Hepatic stellate cell (primary cell): ENCODE results near the gene KIAA0825.

Source experiments
- DNase-seq: peaks from one replicate; pipeline ENCODE4 v3.0.0; 2011; ENCODE audit warnings: low spot score

Gene KIAA0825

DNA sequence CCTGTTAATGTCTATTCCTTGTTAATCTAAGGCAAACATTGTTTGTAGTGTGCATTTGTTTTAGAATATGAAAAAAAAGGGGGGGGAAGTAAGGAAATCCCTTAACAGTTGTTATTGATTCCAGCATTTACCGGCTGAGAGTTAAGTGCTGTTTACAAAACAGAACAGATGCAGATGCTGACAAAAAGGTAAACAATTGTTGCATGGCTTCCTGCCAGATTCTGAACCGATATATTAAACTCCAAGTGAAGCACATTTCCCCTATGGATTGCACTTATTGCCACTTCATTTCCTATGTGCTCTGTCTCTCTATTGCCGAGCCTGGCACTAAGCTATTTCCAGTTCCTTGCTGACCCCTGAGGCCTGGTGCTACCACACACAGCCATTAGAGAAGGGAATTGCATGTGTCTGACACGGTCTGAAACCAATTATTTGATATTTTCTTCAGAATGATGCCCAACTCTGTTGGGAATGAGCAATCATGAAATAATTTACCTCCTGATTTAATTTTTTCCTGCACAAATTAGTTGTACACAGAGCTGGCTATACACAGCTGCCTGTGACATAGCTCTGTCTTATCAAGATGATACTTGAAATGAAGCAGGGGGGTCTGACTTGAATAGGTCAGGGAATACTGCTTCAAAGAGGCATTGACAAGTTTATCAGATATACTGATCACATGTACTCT lies 109.8 kb downstream of the KIAA0825 start:
- DNase-seq, result no peak

DNA sequence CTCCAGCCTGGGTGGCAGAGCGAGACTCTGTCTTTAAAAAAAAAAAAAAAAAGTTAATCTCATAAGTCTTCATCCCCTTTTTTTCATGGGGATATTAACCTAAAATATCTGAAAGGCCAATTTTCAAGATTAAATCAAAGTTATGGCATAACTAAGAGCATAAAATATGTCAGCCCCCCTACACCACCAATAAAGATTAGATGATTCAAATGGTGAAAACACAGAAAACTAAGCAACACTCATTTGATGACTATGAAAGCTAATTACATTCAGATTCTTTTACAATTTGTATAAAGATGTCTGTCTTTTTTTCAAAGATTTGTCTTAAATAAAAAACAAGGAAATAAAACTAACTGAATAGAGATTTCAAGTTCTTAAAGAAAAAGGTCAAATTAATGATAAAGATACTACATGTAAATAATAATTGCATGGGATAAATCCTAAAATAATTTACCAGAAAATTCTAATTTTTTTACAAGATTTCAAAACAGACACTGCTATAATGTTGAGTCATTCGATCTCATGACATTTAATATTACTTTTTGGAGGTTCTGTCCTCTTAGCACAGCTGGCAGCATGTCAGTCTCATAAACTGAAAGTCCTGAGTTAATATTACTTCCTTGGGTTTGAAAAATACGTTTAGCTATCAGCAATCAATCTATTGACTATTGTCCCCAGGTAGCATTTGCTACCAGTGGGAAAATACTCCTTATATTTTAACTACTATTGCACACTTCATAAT lies 112.9 kb downstream of the KIAA0825 start:
- DNase-seq, result no peak

DNA sequence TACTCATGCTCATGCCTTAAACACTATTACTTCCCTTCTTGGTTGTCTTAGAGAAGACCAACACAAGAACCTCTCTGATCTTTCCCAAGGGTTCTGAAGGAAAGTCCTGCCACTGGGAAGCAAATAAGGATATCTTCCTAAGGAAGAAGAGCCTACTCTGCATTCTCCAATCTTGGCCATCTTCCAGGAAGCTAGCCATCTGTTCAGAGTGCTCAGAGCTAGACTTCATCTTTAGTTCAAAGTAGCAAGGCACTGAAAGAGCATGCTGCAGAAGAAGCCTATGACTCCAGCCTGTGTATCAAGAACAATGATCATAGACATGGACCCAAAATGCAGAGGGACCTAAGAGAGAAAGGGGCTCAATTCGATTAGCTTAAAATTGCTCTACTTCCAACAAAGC lies 114.7 kb downstream of the KIAA0825 start:
- DNase-seq, result no peak

DNA sequence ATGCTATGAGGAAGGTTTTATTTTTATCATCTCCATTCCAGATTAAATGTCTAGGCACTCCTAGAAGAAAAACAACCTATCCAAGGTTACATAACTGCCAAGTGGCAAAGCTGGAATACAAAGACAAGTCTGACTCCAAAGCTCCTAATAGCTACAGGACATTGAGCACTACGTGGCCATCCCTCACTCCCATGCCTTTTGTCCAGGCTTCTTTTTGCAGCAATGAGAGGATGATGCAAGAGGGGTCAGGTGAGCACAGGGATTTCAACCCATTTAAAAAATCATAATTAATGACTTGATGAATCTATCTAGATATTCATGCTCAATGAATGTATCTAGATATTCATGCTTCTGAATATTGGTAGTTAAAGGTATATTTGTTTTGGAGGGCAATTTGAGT lies 117.0 kb downstream of the KIAA0825 start:
- no peak for DNase-seq

DNA sequence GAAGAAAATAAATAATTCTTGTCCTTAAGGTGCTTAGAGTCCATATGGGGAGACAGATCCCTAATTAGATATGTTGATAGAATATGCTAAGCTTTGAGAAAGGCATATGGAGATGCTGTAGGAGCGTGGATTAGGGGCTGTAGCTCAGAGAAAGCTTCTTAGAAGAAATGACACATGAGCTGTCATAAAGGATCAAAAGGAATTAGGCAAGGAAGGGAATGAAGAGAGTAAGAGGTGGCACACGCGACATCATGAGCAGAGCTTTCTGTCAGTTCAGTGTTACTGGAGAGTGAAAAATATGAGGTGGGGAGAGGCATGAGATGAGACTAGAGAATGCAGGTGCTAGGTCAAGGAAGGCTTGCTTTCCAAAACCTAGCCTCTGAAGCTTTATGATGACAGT lies 118.6 kb downstream of the KIAA0825 start:
- DNase-seq, result no peak

DNA sequence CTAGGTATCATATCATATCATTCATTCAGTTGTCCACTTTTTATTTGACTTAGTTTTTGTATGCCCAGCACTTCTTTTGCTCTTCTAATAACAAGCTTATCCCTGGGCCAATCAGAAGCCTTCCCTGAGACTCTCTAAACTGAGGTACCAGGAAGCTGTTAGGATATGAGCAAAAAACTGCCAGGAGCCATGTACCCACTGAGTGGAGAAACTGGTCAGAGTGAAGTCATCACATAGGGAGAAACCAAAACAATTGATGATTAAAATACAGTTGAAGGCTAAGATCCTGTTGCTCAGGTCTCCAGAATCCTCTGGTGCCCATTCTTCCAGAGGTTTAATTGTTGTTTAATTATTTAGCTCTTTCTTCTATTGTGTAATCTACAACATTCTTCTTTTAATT lies 120.2 kb downstream of the KIAA0825 start:
- DNase-seq, result no peak

DNA sequence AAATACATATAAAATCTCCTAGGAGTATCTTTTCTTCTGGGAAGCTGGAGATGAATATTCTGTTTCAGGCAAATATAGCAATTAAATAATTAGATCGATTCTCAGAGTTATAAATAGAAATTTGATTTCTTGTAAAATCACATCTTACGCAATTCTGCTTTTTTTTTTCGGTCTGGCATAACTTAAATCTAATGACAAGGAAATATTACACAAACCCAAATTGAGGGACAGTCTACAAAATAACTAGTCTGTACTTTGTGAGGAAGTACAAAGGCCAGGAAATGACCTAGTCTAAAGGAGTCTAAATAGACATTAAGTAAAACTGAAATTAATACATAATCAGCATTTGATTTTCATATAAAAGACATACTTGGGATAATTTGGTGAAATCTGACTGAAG lies 133.3 kb downstream of the KIAA0825 start:
- no peak for DNase-seq

DNA sequence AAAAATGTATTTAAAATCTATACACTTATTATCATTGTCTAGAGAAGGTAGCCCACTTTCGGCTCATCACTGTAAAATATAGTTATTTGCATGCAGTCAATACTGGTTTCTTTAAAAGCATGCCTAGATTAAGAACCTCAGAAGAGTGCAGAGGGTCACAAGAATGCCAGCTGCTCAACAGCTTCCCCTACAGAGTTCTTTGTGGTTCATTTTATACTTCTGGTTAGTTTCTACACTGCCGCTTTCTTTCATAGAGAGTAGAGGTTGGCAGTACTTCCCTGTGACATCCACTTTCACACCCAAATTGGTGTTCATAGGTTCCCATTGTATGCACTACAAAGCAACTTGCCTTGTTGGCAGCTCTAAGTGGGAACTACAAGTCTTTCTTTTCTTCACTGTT lies 137.3 kb downstream of the KIAA0825 start:
- no peak for DNase-seq

DNA sequence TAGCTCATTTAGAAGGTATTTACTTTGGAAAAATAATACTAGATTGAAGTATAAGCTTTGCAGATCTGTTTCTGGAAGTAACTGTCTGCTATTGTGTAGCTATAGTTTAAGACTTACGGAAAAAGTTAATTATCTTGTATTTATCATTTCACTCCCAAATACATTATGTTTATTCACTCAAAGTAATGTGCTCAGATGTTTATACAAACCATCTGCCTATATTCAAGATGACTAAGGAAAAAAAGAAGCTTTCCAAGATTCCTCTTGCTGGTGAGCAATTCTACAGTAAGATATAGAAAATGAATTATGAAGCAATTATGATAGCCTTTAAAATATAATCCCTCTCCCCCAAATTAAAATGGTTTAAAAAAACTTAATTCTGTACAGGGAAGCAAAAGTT lies 137.9 kb downstream of the KIAA0825 start:
- DNase-seq, result no peak

DNA sequence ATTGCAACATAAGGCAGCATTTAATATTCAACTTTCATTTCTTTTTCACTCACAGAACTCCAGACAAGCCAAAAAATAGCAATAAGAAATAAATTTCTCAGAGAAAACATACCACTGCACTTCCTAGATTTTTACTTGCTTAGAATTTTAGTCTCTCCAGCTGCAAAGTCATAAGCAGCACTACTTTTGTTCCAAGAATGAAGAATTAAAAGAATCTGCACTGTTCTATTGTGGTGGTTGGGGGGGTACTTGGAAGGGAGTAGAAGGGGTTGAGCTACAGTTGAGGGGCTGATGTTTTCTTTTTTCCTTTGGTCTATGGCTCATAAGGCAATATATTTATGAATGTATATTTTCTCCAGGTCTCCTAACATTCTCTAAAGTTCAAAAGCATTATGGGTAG lies 144.5 kb downstream of the KIAA0825 start:
- no peak for DNase-seq

DNA sequence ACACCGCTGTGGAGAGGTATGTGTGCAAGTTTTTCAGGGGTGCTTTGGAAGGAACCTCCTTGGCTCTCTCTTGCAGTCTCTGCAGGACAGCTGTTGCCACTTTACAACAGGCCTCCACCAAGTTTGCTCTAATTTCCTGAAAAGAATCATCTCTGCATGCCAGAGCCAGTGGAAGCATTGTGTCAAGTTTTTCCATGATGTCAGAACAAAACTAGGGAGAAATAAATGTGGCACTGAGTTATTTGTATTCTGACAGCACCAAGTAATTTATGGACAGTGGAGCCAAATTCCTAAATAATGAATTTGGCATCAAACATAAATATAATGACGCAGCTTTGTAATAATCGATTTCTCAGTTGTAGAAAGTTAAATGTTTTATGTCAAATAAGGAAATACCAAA lies 146.9 kb downstream of the KIAA0825 start:
- no peak for DNase-seq

DNA sequence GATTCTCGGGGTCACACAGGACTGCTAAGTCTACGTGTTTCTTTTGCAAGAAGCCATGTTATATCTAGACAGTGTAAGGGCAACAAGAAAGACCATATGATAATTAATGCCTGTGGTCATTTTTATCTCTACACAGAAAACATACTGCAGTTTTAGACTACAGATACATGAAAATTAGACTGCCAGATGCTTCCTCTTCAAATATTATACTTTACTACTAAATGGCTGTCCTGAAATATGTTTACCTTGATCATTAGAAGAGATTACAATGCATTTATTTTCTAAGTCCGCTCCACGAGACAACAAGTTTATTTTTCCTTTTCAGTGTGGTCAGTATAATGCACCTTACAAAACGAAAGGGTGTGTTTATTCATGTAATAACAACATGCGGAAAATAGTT lies 147.6 kb downstream of the KIAA0825 start:
- no peak for DNase-seq

DNA sequence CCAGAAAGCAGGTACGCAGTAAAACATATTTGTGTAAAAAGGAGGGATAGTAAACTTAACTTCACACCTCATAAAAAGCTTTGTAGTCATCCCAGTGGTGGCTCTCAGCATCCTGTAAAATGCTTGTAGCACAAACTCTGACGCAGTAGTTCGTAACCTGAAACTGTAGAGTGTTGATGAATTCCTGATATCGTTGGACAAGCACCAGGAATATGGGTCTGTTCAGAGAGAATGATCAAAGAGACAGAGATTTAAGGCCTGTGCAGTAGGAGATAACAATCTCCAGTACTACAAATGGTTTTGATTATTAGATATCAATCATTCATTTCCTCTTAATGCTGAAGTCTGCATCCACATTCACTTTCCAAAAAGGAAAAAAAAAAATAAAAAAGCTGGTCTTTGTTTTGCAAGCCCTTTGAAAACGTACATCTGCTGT lies 148.5 kb downstream of the KIAA0825 start:
- DNase-seq, result no peak

DNA sequence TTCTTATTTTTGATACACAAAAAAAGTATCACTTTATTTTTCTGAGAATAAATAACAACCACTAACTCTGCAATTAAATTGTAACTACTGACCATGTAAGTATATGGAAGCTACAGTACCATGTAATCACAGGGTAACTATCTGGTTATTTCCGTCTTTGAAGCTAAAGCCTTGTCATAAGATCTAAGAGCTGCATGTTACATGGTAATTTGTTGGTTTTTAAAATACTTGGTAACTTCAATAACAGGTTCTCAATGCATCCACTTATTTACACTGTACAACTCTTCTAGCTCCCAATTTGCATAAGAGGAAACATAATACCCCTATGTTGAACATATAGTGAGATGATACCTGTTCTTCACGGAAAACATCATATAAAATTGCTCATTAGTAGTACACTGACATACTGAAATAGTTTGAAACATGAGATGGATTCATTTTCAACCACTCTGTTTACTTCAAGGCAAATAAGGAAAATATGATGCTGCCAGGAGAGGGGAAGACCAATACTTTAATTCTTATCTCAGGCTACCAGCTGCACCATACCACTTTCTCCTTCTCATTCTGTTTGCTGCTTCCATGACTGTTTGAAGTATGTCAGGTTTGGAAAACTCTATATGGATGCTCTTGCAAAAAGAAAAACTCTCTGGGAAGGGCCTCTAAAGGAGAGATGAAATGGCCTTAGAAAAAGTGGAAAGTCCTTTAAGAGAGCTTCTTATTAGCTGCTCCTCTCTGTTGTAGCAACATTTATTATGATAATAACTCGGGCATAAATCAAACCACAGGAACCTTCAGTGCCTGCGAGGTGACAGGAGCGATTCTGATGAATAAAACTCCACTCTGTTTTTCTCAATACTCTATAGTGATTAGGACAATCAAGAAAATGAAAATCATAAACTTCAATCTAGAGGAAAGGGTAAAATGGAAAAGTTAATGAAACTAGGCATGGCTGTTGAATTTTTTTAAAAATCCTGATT lies 150.2 kb downstream of the KIAA0825 start:
- no peak for DNase-seq

DNA sequence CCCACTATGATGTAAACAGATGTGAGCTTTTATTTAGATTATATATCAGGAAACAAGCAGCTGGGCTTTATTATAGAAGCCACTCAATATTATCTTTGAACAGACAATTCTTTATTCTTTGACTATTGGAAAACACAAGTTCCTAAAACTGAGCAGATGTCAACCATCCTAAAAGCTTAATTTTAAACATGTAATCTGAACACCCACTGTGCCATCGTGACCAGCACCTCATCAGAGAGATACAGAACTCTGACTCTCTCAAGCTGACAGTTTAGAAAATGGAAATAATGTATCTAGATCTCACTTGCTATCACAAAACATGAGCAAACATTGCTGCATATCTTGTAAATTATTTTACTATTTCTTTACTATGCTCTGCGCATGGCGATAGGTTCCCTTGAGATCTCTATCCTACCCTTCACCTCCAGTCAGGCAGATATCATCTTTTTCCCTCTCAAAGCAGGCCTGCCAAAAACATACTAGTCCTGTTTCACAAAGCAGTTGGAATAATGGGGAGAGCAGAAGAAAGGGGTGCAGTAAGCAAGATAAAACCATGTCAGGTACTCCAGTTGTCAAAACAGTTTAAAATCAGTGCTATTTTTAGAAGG lies 151.0 kb downstream of the KIAA0825 start:
- DNase-seq, result no peak

DNA sequence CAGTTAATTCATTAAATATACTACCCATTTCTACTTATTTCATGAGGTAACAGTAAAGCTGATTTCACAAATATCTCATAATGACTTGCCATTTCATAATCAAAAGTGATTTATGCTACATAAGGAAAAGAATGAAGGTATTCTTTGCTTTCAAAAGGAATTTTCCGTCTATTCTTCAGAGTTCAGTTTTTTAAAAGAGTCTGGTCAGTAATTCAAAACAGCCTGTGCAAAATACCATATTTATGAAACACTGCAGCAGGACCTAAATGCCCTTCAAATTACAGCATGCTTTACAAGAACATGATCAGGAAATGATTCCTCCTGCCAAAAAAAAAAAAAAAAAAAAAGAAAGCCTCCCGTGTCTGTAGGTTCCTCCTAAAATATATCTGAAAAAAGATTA lies 154.7 kb downstream of the KIAA0825 start:
- DNase-seq, result no peak

DNA sequence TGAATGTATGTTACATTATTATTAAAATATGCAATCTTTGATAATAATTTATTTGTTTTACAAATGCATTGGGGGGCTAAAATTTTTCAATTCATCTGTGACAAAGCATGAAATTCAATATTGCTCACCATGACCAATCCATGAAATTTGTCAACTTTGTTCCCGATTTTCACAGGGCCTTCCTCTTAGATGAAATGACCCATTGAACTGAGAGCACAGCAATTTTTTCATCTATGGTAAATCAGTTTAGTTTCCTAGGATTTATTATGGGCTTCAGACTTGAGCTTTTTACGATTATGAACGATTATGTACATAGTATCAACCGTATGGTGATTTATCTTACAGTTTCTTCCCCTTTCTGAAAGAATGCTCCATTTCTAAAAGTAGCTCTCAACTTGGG lies 157.3 kb downstream of the KIAA0825 start:
- DNase-seq, result no peak

DNA sequence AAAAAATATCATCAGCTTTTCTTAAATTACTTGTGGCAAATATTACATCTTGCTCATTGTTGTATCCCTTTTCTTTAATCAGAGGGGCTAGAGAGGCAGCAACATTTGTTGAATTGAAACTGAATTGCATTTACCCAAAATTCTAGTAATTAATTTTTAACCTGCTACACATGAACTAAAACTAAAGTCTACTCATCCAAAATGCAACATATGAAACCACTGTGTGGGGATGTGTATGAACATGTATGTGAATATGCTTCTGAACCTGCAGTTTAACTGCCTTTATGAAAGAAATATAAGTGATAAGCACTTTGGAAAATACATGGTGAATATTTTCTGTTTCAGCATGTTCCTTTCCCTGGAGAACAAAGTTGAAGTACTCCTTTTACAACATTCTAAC lies 158.5 kb downstream of the KIAA0825 start:
- DNase-seq, result no peak

DNA sequence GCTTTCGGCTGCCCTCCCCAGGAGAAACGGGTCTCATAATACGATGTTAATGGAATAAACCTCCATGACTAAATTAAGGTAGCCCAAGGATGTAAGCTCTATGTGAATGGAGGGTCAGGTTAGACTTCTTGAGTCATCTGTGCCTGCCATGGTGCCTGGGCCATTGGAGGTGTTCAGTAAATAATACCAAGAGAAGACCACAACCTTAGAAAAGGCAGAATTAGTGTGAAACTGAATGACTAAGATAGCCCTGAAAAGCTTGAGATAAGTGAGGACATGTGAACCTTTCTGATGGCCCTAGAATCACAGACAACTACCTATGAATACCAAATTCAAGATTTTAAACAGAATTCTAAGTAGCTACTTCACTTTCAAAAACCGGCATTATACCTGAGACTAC lies 160.6 kb downstream of the KIAA0825 start:
- no peak for DNase-seq

DNA sequence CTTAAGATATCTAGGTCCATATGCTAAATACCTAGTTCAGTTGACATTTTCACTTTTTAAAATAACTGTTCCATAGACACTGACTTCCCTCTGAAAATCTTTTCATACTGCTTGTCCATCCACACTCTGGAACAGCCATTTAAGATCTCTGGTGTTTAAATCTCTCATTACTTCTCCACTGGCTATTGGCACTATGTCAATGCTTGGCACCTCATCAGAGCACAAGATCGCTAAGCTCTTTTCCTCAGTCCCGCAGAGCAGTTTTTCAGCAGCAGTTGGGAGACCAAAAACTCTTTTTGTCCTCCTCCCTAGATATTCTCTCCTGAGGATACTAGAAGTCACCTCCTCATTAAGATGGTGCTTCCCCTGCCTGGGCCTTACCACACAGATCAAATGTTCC lies 172.7 kb downstream of the KIAA0825 start:
- no peak for DNase-seq

DNA sequence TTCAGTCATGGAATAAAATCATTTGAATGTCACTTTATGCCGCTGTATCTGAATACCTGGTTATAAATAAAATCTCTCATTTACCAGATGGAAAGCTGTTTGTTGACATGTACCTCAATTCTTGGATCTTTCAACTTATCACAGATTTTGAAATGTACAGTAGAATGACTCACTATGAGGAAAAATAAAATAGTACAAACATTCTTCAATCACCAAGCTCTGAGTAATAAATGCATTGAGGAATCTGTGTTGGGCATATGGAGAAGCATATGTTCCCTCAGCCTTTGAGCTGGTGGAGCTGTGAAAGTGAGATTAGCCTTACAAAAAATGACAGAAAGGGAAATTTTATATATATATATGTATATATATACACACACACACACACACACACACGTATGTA lies 175.4 kb downstream of the KIAA0825 start:
- no peak for DNase-seq

DNA sequence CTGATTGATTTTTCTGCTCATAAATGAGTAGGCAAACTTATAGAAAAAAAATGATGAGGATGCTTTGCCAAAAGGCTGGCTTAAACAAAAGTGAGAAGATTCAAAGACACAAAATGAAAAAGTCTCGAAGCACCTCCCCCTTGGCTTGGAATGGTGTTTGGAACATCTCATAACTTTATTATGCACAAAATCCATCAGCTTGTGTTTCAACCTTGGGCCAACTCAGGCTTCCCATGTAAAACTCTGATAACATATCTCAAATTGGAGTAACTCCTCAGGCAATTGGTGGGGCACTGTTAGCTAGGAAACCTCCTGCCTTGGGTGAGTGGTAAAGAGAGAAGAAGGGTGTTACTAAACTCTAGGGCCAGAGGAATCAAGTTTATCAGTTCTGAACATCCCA lies 176.3 kb downstream of the KIAA0825 start:
- no peak for DNase-seq
